ENCODE results near the gene TAOK3.
A peak's percentile ranks its signal among the peaks of the same experiment; 100 is the strongest.
"Not testable (repeated sequence)": the region's sequence is repeated elsewhere in the genome, so short reads cannot be mapped to it uniquely, and the experiment has no call there.

TAOK3 gene

DNA sequence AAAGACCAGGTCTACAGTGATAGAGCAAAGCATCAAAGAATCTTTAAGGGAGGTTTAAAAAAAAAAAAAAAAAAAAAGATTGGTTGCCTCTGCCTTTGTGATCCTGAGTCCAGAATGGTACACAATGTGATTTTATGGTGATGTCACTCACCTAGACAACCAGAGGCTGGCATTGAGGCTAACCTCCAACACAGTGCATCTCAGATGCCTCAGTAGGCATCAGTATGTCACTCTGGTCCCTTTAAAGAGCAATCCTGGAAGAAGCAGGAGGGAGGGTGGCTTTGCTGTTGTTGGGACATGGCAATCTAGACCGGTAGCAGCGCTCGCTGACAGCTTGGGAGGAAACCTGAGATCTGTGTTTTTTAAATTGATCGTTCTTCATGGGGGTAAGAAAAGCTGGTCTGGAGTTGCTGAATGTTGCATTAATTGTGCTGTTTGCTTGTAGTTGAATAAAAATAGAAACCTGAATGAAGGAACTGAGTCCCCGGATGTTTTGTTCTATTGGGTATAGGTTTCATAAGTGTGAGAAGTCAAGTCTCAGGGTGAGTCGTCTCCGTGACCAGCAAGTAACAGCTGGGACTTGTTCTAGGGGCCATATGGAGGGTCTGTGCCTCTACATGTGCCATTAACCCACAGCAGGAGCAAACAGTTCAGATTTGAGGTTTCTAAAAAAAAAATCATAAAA, 227.5 kb downstream of the TAOK3 start:
- no peak for DNase-seq (ENCODE audit: extremely low read depth, low read depth)
- TF ChIP-seq, protein P1, sequence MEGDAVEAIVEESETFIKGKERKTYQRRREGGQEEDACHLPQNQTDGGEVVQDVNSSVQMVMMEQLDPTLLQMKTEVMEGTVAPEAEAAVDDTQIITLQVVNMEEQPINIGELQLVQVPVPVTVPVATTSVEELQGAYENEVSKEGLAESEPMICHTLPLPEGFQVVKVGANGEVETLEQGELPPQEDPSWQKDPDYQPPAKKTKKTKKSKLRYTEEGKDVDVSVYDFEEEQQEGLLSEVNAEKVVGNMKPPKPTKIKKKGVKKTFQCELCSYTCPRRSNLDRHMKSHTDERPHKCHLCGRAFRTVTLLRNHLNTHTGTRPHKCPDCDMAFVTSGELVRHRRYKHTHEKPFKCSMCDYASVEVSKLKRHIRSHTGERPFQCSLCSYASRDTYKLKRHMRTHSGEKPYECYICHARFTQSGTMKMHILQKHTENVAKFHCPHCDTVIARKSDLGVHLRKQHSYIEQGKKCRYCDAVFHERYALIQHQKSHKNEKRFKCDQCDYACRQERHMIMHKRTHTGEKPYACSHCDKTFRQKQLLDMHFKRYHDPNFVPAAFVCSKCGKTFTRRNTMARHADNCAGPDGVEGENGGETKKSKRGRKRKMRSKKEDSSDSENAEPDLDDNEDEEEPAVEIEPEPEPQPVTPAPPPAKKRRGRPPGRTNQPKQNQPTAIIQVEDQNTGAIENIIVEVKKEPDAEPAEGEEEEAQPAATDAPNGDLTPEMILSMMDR (IDR thresholded peaks at IDR 0.05; ENCODE audit: low read depth, low read length, missing control alignments): no peak
- H3K4me3 ChIP-seq (replicated peaks; ENCODE audit: low read depth, low read length): no peak overlapping the region

DNA sequence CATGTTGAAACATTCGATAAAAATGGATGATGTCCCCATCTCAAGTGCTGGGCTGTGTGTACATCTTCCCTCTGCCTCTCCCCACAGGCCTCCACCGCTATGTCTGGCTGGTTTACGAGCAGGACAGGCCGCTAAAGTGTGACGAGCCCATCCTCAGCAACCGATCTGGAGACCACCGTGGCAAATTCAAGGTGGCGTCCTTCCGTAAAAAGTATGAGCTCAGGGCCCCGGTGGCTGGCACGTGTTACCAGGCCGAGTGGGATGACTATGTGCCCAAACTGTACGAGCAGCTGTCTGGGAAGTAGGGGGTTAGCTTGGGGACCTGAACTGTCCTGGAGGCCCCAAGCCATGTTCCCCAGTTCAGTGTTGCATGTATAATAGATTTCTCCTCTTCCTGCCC, 228.2 kb downstream of the TAOK3 start:
- no peak for DNase-seq (ENCODE audit: extremely low read depth, low read depth)
- TF ChIP-seq, protein P1 (IDR thresholded peaks at IDR 0.05; ENCODE audit: low read depth, low read length, missing control alignments): no peak
- H3K4me3 ChIP-seq (replicated peaks; ENCODE audit: low read depth, low read length): no peak overlapping the region

DNA sequence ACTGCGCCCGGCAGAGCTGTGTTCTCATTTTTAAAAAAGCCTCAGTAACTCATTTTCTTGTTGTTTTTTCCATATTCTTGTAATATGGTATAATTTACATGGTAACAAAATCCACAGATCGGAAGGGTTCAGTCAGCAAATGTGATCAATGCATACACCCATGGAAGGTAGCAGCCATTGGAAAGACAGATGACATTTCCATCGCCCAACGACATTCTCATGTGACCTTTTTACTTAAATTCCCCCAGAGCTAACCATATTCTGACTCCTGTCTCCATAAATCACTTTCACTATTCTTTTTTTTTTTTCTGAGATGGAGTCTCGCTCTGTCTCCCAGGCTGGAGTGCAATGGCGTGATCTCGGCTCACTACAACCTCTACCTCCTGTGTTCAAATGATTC, 231.9 kb downstream of the TAOK3 start:
- H3K4me3 ChIP-seq (replicated peaks; ENCODE audit: low read depth, low read length): no peak overlapping the region
- DNase-seq (ENCODE audit: extremely low read depth, low read depth): no peak
- TF ChIP-seq, protein P1 (IDR thresholded peaks at IDR 0.05; ENCODE audit: low read depth, low read length, missing control alignments): no peak

DNA sequence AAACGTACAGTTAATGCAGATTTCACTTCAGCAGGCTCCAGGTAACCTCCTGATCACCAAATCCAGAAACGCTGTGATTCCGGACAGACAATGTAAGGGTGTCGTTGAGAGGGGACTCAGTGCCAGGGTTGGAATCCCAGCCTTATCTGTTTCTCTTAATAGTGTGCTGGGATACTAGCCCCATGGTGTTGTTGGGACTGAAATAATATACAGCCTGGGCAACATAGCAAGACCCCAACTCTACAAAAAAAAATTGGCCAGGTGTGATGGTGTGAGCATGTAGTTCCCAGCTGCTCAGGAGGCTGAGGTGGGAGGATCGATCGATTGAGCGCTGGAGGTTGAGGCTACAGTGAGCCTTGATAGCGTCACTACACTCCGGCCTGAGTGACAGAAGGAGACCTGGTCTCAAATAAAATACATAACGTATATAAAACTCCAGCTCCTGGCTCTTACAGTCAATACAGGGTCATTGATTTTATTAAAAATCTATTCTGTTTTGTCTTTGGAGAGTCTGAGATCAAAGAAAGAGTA, 235.5 kb downstream of the TAOK3 start:
- DNase-seq (ENCODE audit: extremely low read depth, low read depth): no peak
- TF ChIP-seq, protein P1 (IDR thresholded peaks at IDR 0.05; ENCODE audit: low read depth, low read length, missing control alignments): no peak
- peak overlapping the region; percentile 78 for H3K4me3 ChIP-seq (replicated peaks; ENCODE audit: low read depth, low read length)

DNA sequence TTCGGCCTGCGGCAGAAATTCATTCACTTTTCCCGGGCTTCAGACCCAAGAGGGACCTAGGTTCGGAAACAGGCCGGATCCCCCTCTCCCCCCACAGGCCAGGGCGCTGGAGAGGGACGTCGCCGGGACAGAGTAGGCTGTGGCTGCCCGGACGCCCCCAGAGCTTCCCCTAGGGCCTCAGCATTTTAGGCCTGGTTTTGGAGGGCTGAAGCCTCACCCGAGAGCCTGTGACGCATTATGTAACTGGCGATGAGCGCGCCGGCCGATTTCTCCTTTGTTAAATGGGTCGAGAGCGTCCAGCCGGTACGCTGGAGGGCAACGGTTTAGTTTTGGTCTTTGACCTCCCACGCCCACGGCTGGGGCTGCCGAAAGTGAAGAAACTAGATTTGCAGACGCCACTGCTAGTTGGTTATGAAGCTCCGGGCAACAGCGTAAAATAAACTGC, 236.1 kb downstream of the TAOK3 start:
- TF ChIP-seq, protein P1 (IDR thresholded peaks at IDR 0.05; ENCODE audit: low read depth, low read length, missing control alignments): no peak
- peak overlapping the region; percentile 78 for H3K4me3 ChIP-seq (replicated peaks; ENCODE audit: low read depth, low read length)
- DNase-seq (ENCODE audit: extremely low read depth, low read depth): no peak

DNA sequence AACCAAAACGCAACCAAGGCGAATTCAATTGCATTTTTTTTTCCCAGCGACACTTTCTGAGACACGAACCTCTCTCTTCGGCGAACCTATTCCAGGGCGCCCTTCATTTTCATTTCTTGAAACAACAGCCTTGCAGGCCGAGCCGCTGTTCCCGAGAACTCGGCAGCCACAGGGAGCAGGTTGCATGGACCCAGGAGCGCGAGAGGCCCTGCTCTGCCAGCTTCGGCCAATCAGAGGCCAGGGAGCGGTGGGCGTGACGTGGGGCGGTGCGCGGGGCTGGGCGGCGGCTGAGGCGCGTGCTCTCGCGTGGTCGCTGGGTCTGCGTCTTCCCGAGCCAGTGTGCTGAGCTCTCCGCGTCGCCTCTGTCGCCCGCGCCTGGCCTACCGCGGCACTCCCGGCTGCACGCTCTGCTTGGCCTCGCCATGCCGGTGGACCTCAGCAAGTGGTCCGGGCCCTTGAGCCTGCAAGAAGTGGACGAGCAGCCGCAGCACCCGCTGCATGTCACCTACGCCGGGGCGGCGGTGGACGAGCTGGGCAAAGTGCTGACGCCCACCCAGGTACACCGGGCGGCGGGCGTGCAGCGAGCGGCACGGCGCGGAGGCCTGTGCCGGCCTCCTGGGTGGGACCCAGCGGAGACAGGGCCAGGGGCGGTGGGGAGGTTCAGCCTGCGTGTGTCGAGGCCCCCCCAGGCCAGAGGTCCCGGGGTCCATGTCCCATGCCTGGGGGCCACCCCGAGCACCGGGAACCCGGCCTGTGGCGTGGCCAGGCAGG, 236.7 kb downstream of the TAOK3 start, which contains the start of gene PEBP1:
Gene PEBP1 (plus strand): TSS at position 337 of the 771 bp plus-strand sequence. CDS start 86 bp downstream, at position 423.
- TF ChIP-seq, protein P1 (IDR thresholded peaks at IDR 0.05; ENCODE audit: low read depth, low read length, missing control alignments): no peak
- DNase-seq (ENCODE audit: extremely low read depth, low read depth): peak; percentile 58
- H3K4me3 ChIP-seq (replicated peaks; ENCODE audit: low read depth, low read length): peak within 1 kb of the TSS; percentile 78

DNA sequence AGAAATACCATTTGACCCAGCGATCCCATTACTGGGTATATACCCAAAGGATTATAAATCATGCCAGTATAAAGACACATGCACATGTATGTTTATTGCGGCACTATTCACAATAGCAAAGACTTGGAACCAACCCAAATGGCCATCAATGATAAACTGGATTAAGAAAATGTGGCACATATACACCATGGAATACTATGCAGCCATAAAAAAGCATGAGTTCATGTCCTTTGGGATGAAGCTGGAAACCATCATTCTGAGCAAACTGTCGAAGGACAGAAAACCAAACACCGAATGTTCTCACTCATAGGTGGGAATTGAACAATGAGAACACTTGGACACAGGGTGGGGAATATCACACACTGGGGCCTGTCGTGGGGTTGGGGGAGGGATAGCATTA, 243.3 kb downstream of the TAOK3 start:
- not testable (repeated sequence) for H3K4me3 ChIP-seq (replicated peaks; ENCODE audit: low read depth, low read length); DNase-seq (ENCODE audit: extremely low read depth, low read depth)

Data from HFF-Myc (cell line).